Measurements from ENCODE around the gene OSMR.

GRCh38 chr5:38892363-38892762 is 46.6 kb downstream of the OSMR start:
- TF ChIP-seq CTCF (IDR thresholded peaks at IDR 0.05), result no peak
- no peak for TF ChIP-seq POLR2AphosphoS5 (IDR thresholded peaks at IDR 0.05)
- TF ChIP-seq POLR2A (IDR thresholded peaks at IDR 0.05), result no peak

Data from upper lobe of left lung (tissue), 4 donors.